ENCODE data around the gene SPEM1.

DNA sequence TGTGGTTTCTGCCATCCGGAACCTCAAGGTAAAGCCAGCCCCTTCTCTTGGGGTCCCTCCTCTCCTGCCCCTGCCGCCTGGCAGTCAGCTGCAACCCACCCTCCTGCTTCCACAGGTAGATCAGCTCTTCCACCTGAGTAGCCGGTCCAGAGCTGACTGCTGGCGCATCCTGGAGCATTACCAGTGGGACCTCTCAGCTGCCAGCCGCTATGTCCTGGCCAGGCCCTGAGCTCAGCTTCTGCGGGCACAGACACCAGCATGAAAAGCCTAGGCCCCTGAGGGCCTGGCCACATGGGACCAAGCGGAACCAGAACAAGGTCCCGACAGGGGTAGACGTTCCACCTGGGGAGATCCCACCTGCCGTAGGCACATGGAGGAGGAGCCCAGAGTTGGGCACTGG lies 31.3 kb upstream of the SPEM1 start:
- TF ChIP-seq POLR2A (IDR thresholded peaks at IDR 0.05): no peak
- TF ChIP-seq, protein P1, sequence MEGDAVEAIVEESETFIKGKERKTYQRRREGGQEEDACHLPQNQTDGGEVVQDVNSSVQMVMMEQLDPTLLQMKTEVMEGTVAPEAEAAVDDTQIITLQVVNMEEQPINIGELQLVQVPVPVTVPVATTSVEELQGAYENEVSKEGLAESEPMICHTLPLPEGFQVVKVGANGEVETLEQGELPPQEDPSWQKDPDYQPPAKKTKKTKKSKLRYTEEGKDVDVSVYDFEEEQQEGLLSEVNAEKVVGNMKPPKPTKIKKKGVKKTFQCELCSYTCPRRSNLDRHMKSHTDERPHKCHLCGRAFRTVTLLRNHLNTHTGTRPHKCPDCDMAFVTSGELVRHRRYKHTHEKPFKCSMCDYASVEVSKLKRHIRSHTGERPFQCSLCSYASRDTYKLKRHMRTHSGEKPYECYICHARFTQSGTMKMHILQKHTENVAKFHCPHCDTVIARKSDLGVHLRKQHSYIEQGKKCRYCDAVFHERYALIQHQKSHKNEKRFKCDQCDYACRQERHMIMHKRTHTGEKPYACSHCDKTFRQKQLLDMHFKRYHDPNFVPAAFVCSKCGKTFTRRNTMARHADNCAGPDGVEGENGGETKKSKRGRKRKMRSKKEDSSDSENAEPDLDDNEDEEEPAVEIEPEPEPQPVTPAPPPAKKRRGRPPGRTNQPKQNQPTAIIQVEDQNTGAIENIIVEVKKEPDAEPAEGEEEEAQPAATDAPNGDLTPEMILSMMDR (IDR thresholded peaks at IDR 0.05): no peak

All from esophagus squamous epithelium (tissue), 4 donors.